H1 (cell line): ENCODE data around the gene HAUS2. TPM values are rescaled to one million over a fixed set of nuclear protein-coding genes. Genes with fewer than 3 reads are reported as not detected.

Experiments
- ATF2 ChIP-seq: IDR thresholded peaks from 2 replicates; pipeline ENCODE4 v1.6.1; 2012; ENCODE audit warnings: low read length, inconsistent platforms
- CHD2 ChIP-seq: IDR thresholded peaks from 2 replicates; pipeline ENCODE4 v1.6.1; 2012; ENCODE audit warnings: low read length, improper control_type of control experiment
- EGR1 ChIP-seq: IDR thresholded peaks from 2 replicates; pipeline ENCODE4 v1.6.1; 2011; ENCODE audit warnings: low read depth, low read length, borderline replicate concordance
- HDAC6 ChIP-seq: IDR thresholded peaks from one replicate; pipeline ENCODE4 v1.7.1; 2012; ENCODE audit warnings: low read depth, mild to moderate bottlenecking, inconsistent platforms, low read length, moderate library complexity
- KDM1A ChIP-seq: fragments of 200-600, 300-600 bp; sonication (generic); IDR thresholded peaks from 2 replicates; pipeline ENCODE4 v1.7.1; 2016; ENCODE audit warnings: mild to moderate bottlenecking, low read length, borderline replicate concordance
- KDM5A ChIP-seq: fragments of 200-600 bp; IDR thresholded peaks from 2 replicates; pipeline ENCODE4 v1.7.1; 2012; ENCODE audit warnings: mild to moderate bottlenecking, low read length, inconsistent platforms, mixed read lengths
- POU5F1 ChIP-seq: IDR thresholded peaks from 2 replicates; pipeline ENCODE4 v1.6.1; 2011; ENCODE audit warnings: low read depth, mild to moderate bottlenecking, low read length, moderate library complexity
- SAP30 ChIP-seq: fragments of 300-600 bp; sonication (generic); IDR thresholded peaks from 2 replicates; pipeline ENCODE4 v1.7.1; 2012; ENCODE audit warnings: low read length, moderate library complexity, mild to moderate bottlenecking, inconsistent platforms; ENCODE audit not compliant: insufficient read depth, insufficient replicate concordance
- SP4 ChIP-seq: IDR thresholded peaks from 2 replicates; pipeline ENCODE4 v1.6.1; 2012; ENCODE audit warnings: low read length, inconsistent platforms
- TCF12 ChIP-seq: IDR thresholded peaks from 2 replicates; pipeline ENCODE4 v1.6.1; 2011; ENCODE audit warnings: low read depth, mild to moderate bottlenecking, low read length
- polyA plus RNA-seq, 7 experiments: library from polyadenylated mRNA; depleted of rRNA in 3 of 7; stranded (reverse) in 5 of 7; unstranded in 2 of 7; fragments of >200 nt in 5 of 7; fragments of 200-250 nt in 2 of 7; gene quantifications; 1 replicate in 5 of 7; 2 replicates in 1 of 7; 4 replicates in 1 of 7; pipeline versions ENCODE4 v1.2.1 to v1.2.3, GENCODE V29; 2011 to 2013; ENCODE audit warnings: missing spikeins in 2 of 7, mixed read lengths in 2 of 7
- total RNA-seq: library from RNA; stranded (reverse); fragmentation: NEBNext Ultra II Directional; extraction: Animal tissue kit (Norgen Biotek cat#: 25700); gene quantifications from 2 replicates; pipeline ENCODE4 v1.2.1, GENCODE V29; 2021

HAUS2 gene
- total and polyA plus RNA-seq, 2 of the 8 experiments (the other 6 are each of a cell fraction or from before 2014, with no cell fraction given): 12.1 to 33.5 TPM

- no peak for TF ChIP-seq ATF2
- no peak for TF ChIP-seq KDM1A
- no peak for TF ChIP-seq SAP30
- no peak for TF ChIP-seq CHD2
- no peak for TF ChIP-seq TCF12
- TF ChIP-seq EGR1: no peak
- TF ChIP-seq HDAC6: no peak
- no peak for TF ChIP-seq SP4
- TF ChIP-seq KDM5A: no peak
- TF ChIP-seq POU5F1: no peak
- TF ChIP-seq, all 59 proteins: peak for 0
Observed at GRCh38 chr15:42592716-42593115, 44.1 kb downstream of the HAUS2 start (continued).
